Common myeloid progenitor, CD34-positive (primary cell): ENCODE results near the gene RRP9.

Source experiments
- CTCF ChIA-PET: fragments of 350-600 bp; sonication (Branson Sonifier 250); formaldehyde crosslinking; loops from one replicate; lab custom pipeline; 2021; ENCODE audit warnings: antibody characterized with exemption; lab: Charles Lee
- POLR2A ChIA-PET: fragments of 350-600 bp; sonication (Branson Sonifier 250); formaldehyde crosslinking; loops from one replicate; lab custom pipeline; 2021; ENCODE audit warnings: antibody characterized with exemption; lab: Charles Lee
- DNase-seq, 3 donors: peaks; one replicate each; pipeline versions ENCODE4 v3.0.0 to v3.0.0-alpha.2; 2013
- H3K27ac ChIP-seq, 2 experiments: 1 replicate in 1 of 2; 2 replicates in 1 of 2; pipeline ENCODE4 v1.7.0; 2013; ENCODE audit warnings: inconsistent platforms in 2 of 2, low read length in 2 of 2, mild to moderate bottlenecking in 2 of 2, low read depth in 1 of 2, moderate library complexity in 1 of 2; ENCODE audit not compliant: severe bottlenecking in 2 of 2, insufficient read depth in 1 of 2, poor library complexity in 1 of 2
- H3K27me3 ChIP-seq, 5 experiments: replicated peaks in 2 of 5; 1 replicate in 3 of 5; 2 replicates in 2 of 5; pipeline versions ENCODE4 v1.6.1 to v1.7.0; 2013; ENCODE audit warnings: low read length in 4 of 5, mild to moderate bottlenecking in 2 of 5, moderate library complexity in 2 of 5, inconsistent platforms in 1 of 5; ENCODE audit not compliant: insufficient read depth in 5 of 5, control insufficient read depth in 4 of 5
- H3K36me3 ChIP-seq, 4 experiments: 1 replicate in 2 of 4; 2 replicates in 2 of 4; pipeline versions ENCODE4 v1.6.1 to v1.7.0; 2013; ENCODE audit warnings: low read length in 3 of 4, control low read depth in 1 of 4, mild to moderate bottlenecking in 1 of 4; ENCODE audit not compliant: control insufficient read depth in 4 of 4, insufficient read depth in 4 of 4
- H3K4me1 ChIP-seq, 4 experiments: 1 replicate in 3 of 4; 2 replicates in 1 of 4; pipeline versions ENCODE4 v1.6.1 to v1.7.1; 2013; ENCODE audit warnings: low read length in 3 of 4, mild to moderate bottlenecking in 3 of 4, control low read depth in 1 of 4, inconsistent platforms in 1 of 4, moderate library complexity in 1 of 4; ENCODE audit not compliant: control insufficient read depth in 4 of 4, insufficient read depth in 4 of 4; ENCODE audit errors: control extremely low read depth in 1 of 4
- H3K4me3 ChIP-seq, 7 experiments: 1 replicate in 4 of 7; 2 replicates in 3 of 7; pipeline versions ENCODE4 v1.5.1 to v1.7.0; 2013; ENCODE audit warnings: mild to moderate bottlenecking in 7 of 7, low read length in 6 of 7, moderate library complexity in 6 of 7, inconsistent platforms in 2 of 7, low read depth in 2 of 7, control low read depth in 1 of 7; ENCODE audit not compliant: insufficient read depth in 4 of 7, control insufficient read depth in 1 of 7; ENCODE audit errors: extremely low read depth in 1 of 7
- H3K9me3 ChIP-seq, 5 experiments: 1 replicate in 4 of 5; 2 replicates in 1 of 5; pipeline versions ENCODE4 v1.6.1 to v1.7.1; 2013; ENCODE audit warnings: low read length in 4 of 5, mild to moderate bottlenecking in 2 of 5, inconsistent platforms in 1 of 5, low read depth in 1 of 5, moderate library complexity in 1 of 5; ENCODE audit not compliant: control insufficient read depth in 4 of 5, insufficient read depth in 2 of 5; ENCODE audit errors: control extremely low read depth in 1 of 5
- WGBS: methylation state at CpG from one replicate; pipeline ENCODE4 v1.1.5; 2013; ENCODE audit not compliant: insufficient coverage; 5-methylcytosine and 5-hydroxymethylcytosine counted together

RRP9 gene

DNA sequence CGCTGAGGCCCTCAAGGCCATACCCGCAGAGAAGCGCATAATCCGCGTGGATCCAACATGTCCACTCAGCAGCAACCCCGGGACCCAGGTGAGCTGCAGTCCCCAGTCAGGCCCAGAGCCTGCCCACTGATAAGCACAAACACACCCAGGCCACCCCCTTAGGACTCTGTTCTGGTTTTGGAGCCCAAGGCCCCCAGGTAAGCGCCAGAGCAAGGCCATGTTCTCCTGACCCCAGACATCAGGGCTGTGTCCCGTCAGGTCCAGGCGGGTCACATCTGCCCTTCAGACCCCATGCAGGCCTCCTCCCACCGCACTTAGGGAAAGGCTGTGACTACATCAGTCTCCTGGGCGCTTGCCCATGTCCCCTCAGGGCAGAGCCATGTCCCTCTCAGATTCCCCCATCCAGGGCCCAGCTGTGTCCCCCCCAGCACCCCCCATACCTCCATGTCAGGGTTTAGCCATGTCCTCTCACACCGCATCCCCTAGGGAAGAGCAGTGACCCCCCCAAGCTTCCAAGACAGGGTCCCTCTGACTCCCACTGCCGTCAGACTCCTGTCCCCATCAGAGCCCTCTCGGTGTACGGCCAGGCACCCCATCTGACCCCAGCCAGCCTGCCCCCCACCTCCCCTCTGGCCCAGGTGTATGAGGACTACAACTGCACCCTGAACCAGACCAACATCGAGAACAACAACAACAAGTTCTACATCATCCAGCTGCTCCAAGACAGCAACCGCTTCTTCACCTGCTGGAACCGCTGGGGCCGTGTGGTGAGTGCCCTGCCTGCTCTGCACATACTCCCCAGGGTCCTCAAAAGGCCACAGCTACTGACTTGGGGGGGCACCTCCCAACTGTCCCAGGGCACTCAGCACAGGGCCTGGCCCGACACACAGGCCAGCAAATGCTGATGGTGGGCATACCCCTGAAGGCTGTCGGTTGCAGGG, 2.0 kb upstream of the RRP9 start:
- H3K36me3 ChIP-seq, result peaks cover 0 to 14% (median 6%) of the 10 kb centered on the region in 4 experiments

DNA sequence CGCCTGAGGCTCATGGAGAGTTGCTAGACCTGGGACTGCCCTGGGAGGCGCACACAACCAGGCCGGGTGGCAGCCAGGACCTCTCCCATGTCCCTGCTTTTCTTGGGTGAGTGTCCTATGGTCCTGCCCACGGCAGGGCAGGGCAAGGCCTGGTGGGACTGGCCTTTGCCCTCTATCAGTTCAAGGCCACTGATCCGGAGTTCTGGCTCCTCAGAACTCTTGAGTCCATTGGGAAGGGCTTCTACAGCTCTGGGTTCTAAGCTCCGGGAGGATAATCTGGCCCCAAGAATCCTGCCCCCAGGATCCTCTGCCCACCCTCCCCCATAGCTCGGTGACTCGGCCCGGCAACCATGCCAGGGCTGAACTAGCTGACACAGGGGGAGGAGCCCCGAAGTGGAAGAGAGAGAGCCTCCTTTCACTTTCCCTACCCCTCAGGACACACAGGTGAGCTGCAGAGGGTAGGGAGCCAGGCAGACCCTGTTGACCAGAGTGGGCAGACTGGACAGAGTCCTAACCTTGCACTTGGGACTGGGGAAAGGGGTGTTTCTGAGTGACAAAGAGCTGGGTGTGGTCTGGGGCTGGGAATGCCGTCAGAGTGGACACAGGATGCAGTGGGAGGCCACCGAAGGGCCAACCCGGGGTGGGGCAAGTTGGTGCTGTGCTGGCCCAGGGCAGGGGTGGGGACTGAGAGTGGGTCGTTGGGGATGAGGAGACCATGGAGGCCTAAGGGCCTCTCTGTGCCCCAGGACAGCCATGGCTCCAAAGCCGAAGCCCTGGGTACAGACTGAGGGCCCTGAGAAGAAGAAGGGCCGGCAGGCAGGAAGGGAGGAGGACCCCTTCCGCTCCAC, 1.1 kb upstream of the RRP9 start:
- Histone ChIP-seq H3K9me3 (no peaks in the 10 kb centered on the region), H3K4me3 (peak overlapping the region; percentile 27 to 89 (median 62)), H3K4me1 (peaks cover 0 to 27% (median 23%) of the 10 kb centered on the region in 4 experiments), H3K36me3 (peaks cover 0 to 21% (median 13%) of the 10 kb centered on the region in 4 experiments), H3K27me3 (no peaks in the 10 kb centered on the region), H3K27ac (peak overlapping the region; percentile 15 to 80)
- ChIA-PET POLR2A (no interaction called here), CTCF (interaction anchor here (1.1 to 3.5 kb wide), 12 partner anchors 9 to 212 kb away, joined by 3 to 27 read pairs (median 8); partner anchors contain the start of genes ABHD14B, ACY1, GPR62 and PCBP4)
- 67% methylated on average over 11 of the region's 17 CpGs for WGBS
- peak; percentile 27 to 69 (median 66) for DNase-seq

More for the DNA sequence above, 2.0 kb upstream of the RRP9 start:
- 99% methylated on average over 17 of the region's 21 CpGs for WGBS
- Histone ChIP-seq H3K4me3 (peak overlapping the region in 1 of 7 experiments; percentile 80), H3K9me3 (no peaks in the 10 kb centered on the region), H3K27ac (no peak overlapping the region), H3K27me3 (no peaks in the 10 kb centered on the region), H3K4me1 (peaks cover 0 to 27% (median 23%) of the 10 kb centered on the region in 4 experiments)
- CTCF ChIA-PET, result interaction anchor here (1.1 to 3.5 kb wide), 8 partner anchors 11 to 211 kb away, joined by 3 to 27 read pairs (median 8); partner anchors contain the start of genes ABHD14B, GPR62 and POC1A
- no peak for DNase-seq
- POLR2A ChIA-PET, result no interaction called here

DNA sequence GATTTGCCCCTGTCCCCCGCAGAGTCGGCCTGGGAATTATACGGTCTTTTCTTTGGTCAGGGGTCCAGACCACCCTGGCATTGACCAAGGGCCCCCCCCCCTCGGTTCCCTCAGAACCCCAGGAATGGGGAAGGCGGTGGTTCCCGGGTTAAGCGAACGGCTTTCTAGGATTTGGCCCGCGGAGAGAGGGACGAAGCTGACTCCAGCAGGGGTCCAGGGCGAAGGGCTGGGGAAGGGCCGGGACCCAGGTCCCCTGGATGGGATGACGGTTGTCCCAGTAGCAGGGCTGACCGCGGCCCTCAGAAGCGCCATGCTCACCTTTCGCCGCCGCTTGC, 274 bp downstream of the RRP9 start:
- WGBS, result 0% methylated on average over 14 of the region's 20 CpGs
- ChIA-PET POLR2A (interaction anchor here (1.1 kb wide), 1 partner anchor 32 kb away, joined by 3 read pairs; the partner anchor contains the start of gene ABHD14B), CTCF (interaction anchor here (0.6 to 3.5 kb wide), 9 partner anchors 11 to 120 kb away, joined by 3 to 18 read pairs (median 4); partner anchors contain the start of genes ABHD14B, ACY1 and PCBP4)
- Histone ChIP-seq H3K36me3 (peaks cover under 1 to 35% (median 27%) of the 10 kb centered on the region in 4 experiments), H3K4me1 (peaks cover 0 to 27% (median 23%) of the 10 kb centered on the region in 4 experiments), H3K9me3 (no peaks in the 10 kb centered on the region), H3K27ac (peak overlapping the region in 1 of 2 experiments; percentile 75), H3K27me3 (no peaks in the 10 kb centered on the region), H3K4me3 (peak overlapping the region; percentile 54 to 89 (median 80))
- no peak for DNase-seq

DNA sequence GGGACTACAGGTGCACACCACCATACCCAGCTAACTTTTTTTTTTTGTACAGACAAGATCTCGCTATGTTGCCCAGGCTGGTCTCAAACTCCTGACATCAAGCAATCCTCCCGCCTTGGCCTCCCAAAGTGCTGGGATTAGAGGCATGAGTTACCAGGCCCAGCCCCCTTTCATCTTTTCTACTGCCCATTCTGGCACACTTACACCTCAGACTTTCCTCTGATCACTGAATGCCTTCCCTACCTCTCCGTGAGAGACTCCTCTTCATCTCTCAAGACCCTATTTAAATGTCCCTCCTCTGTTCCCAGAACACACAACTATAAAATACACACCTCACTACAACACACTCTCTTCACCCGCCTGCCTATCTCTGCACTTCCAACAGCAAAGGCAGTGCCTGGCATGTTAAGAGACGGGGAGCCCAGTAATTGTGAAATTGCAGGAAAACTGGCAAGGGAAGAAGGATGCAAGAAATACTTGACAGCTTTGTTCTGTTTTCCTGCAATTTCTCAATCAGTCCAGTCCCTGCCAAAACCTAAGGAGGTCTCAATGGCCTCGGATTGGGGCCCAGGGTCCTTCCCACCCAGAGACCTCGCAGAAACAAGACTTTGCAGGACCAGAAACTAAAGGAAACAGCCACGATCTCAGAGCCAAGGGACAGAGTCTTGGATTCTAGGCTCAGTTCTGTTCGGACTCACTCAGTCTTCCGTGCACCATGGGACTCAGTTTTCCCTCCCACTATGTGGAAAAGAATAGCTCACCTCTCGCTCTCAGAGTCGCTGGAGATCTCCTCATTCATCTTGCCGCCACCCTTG, 849 bp downstream of the RRP9 start:
- Histone ChIP-seq H3K27me3 (no peaks in the 10 kb centered on the region), H3K9me3 (no peaks in the 10 kb centered on the region), H3K36me3 (peaks cover 3 to 37% (median 32%) of the 10 kb centered on the region in 4 experiments), H3K27ac (peak overlapping the region in 1 of 2 experiments; percentile 75), H3K4me1 (peaks cover 0 to 27% (median 23%) of the 10 kb centered on the region in 4 experiments), H3K4me3 (peak overlapping the region; percentile 54 to 89 (median 80))
- 40% methylated on average over 10 of the region's 13 CpGs for WGBS
- ChIA-PET CTCF (interaction anchor here (0.6 to 3.5 kb wide), 9 partner anchors 11 to 121 kb away, joined by 3 to 18 read pairs (median 4); partner anchors contain the start of genes ABHD14B, ACY1 and PCBP4), POLR2A (interaction anchor here (1.1 kb wide), 1 partner anchor 33 kb away, joined by 3 read pairs; the partner anchor contains the start of gene ABHD14B)
- no peak for DNase-seq

DNA sequence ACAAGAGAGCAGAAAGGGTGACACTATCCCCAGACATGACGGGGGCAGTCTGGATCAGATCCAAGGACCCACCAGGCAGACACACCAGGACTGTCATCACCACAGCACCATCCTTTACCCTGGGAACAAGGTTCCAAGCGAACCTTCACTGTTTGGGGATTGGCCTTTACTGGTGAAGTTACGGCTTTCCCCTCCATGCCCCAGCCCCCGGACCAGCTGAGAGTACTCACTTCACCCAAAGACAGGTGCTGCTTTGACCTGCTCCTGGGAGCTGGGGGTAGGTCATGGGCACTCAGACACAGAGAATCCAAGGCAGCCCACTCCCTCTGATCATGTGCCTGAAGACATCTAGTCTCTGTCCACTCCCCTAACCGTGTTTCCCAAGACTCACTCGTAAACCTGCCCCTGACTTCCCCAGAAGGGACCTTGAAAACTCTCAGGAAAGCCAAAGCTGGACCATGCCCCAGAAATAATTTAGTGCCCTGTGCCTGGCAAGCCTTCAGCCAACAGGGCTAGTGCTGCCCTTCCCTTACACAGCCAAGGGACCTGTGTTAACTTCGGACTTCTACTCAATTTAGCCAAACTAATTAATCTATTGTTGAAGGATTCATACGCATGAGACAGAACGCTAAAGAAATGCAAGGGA, 2.8 kb downstream of the RRP9 start:
- CTCF ChIA-PET, result no interaction called here
- H3K4me3 ChIP-seq, result no peak overlapping the region
- H3K9me3 ChIP-seq, result no peaks in the 10 kb centered on the region
- no peaks in the 10 kb centered on the region for H3K27me3 ChIP-seq
- WGBS, result 100% methylated on average over 8 of the region's 9 CpGs
- peaks cover 7 to 54% (median 46%) of the 10 kb centered on the region in 4 experiments for H3K36me3 ChIP-seq
- no peak overlapping the region for H3K27ac ChIP-seq
- H3K4me1 ChIP-seq, result peaks cover 0 to 27% (median 23%) of the 10 kb centered on the region in 4 experiments
- DNase-seq, result no peak
- POLR2A ChIA-PET, result interaction anchor here (0.6 kb wide), 1 partner anchor 263 kb away, joined by 4 read pairs; no protein-coding TSS in a partner anchor
